Daoy (cell line): ENCODE results near the gene DNAH11. TPM values are rescaled to one million over a fixed set of nuclear protein-coding genes. Genes with fewer than 3 reads are reported as not detected.
"Not testable (repeated sequence)": the region's sequence is repeated elsewhere in the genome, so short reads cannot be mapped to it uniquely, and the experiment has no call there.

Source experiments
- DNase-seq: peaks from one replicate; pipeline ENCODE4 v3.0.0-alpha.2; 2015; ENCODE audit warnings: low read depth
- total RNA-seq: library from RNA; depleted of rRNA; stranded (reverse); fragments of >200 nt; shearing (Covaris generic); gene quantifications from 2 replicates; pipeline ENCODE4 v1.2.3, GENCODE V29; 2014; rRNA removed

The DNAH11 gene
- 24.4 and 30.2 TPM in 2 replicates for total RNA-seq

GRCh38 chr7:21542891-21543527, at the start of gene DNAH11:
TSS of gene DNAH11 (plus strand) at chr7:21543039. CDS start at chr7:21543246, 207 bp downstream.
- DNase-seq: peak; percentile 84

GRCh38 chr7:21495731-21496130, 47.1 kb upstream of the DNAH11 start:
- DNase-seq: no peak

GRCh38 chr7:21497072-21497471, 45.8 kb upstream of the DNAH11 start:
- peak; percentile 24 for DNase-seq

- DNase-seq: no peak
These were observed 42.6 kb upstream of the DNAH11 start for GRCh38 chr7:21500117-21500832.

GRCh38 chr7:21504021-21504420, 38.8 kb upstream of the DNAH11 start:
- DNase-seq: no peak

GRCh38 chr7:21507627-21508343, 35.1 kb upstream of the DNAH11 start:
- DNase-seq: peak; percentile 64

GRCh38 chr7:21508538-21508937, 34.3 kb upstream of the DNAH11 start:
- no peak for DNase-seq

- no peak for DNase-seq
These were observed 28.8 kb upstream of the DNAH11 start for GRCh38 chr7:21514062-21514461.

- DNase-seq: no peak
These were observed 18.2 kb upstream of the DNAH11 start for GRCh38 chr7:21524680-21525079.

GRCh38 chr7:21526007-21526406, 16.8 kb upstream of the DNAH11 start:
- DNase-seq: no peak

- no peak for DNase-seq
These were observed 16.4 kb upstream of the DNAH11 start for GRCh38 chr7:21526448-21526847.

GRCh38 chr7:21532485-21532884, 10.4 kb upstream of the DNAH11 start:
- DNase-seq: not testable (repeated sequence)

GRCh38 chr7:21533646-21534045, 9.2 kb upstream of the DNAH11 start:
- DNase-seq: not testable (repeated sequence)

GRCh38 chr7:21536445-21537118, 6.3 kb upstream of the DNAH11 start:
- not testable (repeated sequence) for DNase-seq

- no peak for DNase-seq
These were observed 3.8 kb upstream of the DNAH11 start for GRCh38 chr7:21538936-21539495.

- DNase-seq: peak; percentile 43
These were observed 876 bp downstream of the DNAH11 start for GRCh38 chr7:21543528-21544302.

GRCh38 chr7:21544303-21544656, 1.4 kb downstream of the DNAH11 start:
- DNase-seq: no peak

GRCh38 chr7:21544715-21545114, 1.9 kb downstream of the DNAH11 start:
- no peak for DNase-seq

- peak; percentile 34 for DNase-seq
These were observed 4.7 kb downstream of the DNAH11 start for GRCh38 chr7:21547501-21547900.

GRCh38 chr7:21548491-21548890, 5.7 kb downstream of the DNAH11 start:
- DNase-seq: peak; percentile 58

GRCh38 chr7:21550076-21550475, 7.2 kb downstream of the DNAH11 start:
- no peak for DNase-seq
